ENCODE results near the gene MRPL2.

DNA sequence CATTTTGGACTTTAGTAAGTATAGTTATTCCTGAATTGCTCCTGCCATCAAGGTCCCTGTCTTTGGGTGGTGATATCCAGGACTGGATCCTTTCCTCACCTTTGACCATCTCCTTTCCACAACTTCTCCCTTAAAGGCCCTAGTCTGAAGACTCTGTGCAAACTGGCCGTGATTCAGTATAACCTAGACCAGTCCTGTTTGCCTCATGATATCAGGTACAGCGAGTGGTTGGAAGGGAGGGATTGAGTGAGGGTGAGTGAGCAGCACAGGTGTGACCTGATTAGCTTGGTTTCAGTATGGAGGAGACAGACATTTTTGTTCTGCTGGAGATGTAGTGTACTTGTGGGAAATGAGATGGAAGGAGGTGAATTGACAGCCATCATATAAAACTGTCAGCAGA lies 40.1 kb downstream of the MRPL2 start:
- TF ChIP-seq, protein P1, sequence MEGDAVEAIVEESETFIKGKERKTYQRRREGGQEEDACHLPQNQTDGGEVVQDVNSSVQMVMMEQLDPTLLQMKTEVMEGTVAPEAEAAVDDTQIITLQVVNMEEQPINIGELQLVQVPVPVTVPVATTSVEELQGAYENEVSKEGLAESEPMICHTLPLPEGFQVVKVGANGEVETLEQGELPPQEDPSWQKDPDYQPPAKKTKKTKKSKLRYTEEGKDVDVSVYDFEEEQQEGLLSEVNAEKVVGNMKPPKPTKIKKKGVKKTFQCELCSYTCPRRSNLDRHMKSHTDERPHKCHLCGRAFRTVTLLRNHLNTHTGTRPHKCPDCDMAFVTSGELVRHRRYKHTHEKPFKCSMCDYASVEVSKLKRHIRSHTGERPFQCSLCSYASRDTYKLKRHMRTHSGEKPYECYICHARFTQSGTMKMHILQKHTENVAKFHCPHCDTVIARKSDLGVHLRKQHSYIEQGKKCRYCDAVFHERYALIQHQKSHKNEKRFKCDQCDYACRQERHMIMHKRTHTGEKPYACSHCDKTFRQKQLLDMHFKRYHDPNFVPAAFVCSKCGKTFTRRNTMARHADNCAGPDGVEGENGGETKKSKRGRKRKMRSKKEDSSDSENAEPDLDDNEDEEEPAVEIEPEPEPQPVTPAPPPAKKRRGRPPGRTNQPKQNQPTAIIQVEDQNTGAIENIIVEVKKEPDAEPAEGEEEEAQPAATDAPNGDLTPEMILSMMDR (IDR thresholded peaks at IDR 0.05; ENCODE audit: borderline replicate concordance, extremely low read depth, low read length, poor library complexity, severe bottlenecking): no peak
- no peak for TF ChIP-seq EZH2 (IDR thresholded peaks at IDR 0.05; ENCODE audit: borderline replicate concordance, low read depth, low read length, severe bottlenecking)
